EH (cell line): Measurements from ENCODE around the gene PPP1R37.
"Not testable (repeated sequence)": the region's sequence is repeated elsewhere in the genome, so short reads cannot be mapped to it uniquely, and the experiment has no call there.

Experiments used
- DNase-seq: peaks from one replicate; pipeline ENCODE4 v3.0.0-alpha.2; 2015; ENCODE audit warnings: low read depth

The PPP1R37 gene

DNA sequence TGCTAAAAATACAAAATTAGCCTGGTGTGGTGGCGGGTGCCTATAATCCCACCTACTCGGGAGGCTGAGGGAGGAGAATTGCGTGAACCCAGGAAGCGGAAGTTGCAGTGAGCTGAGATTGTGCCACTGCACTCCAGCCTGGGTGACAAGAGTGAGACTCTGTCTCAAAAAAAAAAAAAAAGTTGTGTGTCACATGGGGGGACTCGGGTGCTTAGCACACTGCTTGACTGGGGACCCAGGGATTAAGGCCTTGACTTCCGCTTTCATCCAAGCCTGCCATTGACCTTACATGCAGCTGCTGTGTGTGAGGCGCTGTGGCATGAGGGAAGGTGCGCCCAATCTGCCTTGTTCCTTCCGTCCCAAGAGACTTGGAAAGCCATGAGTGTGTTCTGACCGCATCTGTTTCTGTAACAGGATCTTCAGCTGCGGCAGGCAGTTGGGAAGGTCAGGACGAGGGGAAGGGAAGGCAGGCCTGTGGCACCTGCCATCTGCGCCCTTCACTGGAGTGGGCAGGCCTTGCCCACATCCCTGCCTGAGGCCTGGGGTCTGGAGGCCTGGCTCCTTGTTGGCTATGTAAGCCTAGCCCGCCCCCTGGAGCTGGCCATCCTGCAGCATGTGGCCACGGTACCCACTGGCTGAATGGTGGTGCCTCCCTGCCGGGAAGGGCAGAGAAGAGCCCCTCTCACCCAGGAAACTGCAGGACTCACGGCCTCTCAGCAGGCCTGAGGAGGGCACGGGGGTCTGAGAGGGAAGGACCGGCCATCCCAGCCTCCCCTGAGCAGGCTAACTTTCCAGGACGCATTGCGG, 23.0 kb downstream of the PPP1R37 start:
- DNase-seq = no peak

DNA sequence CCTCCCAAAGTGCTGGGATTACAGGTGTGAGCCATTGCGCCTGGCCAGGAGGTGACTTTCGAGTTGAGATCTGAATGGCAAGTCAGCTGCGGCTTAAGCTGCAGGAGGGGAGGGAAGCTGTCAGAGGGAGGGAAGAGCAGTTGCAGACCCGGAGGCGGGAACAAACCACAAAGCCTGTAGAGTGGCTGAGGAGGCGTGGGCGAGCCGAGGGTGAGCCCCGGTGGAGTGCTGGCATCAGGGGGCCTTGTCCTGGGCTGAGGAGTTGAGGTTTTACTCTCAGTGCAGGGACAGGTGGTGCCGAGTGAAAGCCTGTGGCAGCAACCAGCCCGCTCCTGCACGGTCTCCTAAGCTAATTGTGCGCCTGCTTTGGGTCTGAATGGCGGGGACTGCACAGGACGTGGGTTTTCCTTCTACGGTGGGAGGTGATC, 24.2 kb downstream of the PPP1R37 start:
- no peak for DNase-seq

DNA sequence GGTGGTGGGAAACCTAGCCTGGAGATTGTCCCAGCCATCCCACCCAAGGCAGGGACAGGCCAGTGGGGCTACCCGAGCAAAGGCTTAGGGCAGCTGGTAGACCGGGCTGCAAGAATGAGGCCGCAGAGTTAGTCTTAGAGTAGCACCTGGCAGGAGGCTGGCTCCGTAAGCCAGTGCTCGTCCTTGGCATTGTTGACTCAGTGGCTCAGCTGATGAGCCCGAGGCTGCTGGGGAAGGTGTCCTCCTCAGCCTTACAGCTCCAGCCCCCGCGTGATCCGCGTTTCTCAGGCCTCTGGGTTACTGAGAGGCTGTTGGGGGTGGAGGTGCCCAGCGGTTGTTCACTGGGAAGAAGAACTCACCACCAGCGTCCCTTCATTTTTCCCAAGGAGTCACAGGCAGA, 24.7 kb downstream of the PPP1R37 start:
- no peak for DNase-seq

DNA sequence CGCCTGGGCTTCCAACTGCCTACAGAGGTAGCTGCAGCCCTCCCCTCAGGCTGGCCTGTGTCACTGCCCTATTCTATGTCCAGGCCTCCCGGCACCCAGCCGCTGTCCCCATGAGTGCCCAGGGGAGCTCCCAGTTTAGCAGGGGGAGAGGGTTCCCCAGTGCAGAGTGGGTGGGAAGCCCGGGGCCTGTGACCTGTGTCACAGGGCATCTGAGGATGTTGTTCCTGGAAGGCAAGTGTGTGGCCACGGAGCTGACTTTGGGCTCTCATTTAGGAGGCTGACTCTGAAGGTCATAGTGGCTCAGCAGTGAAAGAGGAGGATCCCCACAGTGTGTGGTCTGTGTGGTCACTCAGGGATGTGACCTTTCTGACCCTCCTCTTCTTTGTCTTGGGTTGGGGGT, 25.1 kb downstream of the PPP1R37 start:
- DNase-seq = no peak

DNA sequence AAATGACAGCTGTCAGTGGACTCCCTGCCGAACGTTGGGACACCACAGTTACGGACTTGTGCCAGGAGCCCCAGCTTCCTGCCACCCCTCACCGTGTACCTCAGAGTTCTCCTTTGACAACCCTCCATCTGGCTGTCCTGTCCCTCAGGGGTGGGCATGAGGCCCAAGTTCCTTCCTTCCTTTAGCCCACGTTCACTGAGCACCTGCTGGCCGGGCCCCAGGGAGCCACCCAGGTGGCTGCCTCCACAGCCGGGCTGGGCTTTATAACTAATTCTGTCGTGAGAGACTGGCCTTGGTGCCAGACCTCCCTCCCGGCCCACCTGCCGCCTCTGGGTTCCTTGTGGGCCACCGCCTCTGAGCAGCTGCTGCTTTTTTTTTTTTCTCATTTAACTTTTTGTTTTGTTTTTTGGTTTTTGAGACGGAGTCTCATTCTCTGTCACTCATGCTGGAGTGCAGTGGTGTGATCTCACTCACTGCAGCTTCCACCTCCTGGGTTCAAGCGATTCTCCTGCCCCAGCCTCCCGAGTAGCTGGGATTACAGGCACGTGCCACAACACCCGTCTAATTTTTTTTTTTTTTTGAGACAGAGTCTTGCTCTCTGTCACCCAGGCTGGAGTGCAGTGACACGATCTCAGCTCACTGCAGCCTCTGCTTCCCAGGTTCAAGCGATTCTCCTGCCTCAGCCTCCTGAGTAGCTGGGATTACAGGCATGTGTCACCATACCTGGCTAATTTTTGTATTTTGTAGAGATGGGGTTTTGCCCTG, 25.8 kb downstream of the PPP1R37 start:
- not testable (repeated sequence) for DNase-seq

DNA sequence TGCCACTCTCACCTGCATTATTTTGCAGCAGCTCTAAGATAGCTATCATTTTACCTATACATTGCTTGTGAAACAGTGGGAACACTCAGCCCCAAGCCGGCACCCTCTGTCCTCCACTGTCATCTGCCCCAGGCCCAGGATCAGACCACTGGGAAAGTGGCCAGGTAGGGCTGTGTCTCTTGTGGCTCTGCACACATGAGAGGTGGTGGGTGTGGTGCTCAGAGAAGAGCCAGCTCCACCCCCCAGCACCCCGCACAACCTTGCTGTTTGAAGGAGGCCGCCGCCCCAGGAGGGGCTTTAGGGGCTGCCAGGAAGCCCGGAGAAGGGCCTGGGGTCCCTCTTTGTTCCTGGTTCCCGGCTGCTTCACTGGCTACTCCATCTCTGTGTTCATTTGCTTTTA, 26.6 kb downstream of the PPP1R37 start:
- no peak for DNase-seq

DNA sequence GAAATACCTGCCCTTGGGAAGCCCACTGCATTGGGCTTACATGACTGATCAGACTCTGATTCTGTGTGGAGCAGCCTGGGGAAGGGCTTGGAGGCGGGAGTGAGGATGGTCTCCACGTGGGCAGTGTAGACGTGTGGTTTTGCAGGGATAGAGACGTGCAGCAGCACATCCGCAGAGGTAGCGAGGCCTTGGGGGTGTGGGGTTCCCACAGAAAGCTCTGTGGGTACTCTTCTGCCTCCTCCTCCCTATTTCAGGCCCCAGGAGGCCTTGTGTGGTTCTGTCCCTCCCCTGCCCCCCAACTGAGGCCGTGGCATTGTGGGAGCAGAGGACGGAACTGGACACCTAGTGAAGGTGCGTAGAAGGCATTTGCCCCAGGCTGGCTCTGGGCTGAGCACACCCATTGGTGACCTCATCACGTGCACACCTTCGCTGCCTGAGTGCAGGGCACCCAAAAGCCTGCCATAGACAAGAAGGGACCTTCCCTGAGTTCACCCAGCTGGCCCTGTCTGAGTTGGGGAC, 28.9 kb downstream of the PPP1R37 start:
- no peak for DNase-seq

DNA sequence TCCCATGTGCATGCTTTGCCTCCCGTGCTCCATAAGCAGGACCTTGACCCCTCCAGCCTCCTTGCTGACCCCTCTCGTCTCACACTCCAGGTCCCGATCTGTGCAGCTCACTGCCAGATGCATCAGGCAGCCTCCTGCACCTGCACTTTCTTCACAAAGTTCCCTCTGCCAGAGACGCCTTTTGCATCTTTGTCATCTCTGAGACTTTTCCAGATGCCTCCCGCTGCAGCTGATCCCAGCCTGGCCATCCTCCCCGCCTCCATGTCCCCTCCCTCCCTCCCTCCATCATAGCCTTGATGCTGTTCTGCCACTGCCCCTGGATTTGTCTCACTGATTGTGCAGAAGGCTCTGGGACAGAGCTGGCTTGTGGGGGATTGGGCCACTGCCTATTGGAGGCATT, 29.9 kb downstream of the PPP1R37 start:
- DNase-seq = no peak

DNA sequence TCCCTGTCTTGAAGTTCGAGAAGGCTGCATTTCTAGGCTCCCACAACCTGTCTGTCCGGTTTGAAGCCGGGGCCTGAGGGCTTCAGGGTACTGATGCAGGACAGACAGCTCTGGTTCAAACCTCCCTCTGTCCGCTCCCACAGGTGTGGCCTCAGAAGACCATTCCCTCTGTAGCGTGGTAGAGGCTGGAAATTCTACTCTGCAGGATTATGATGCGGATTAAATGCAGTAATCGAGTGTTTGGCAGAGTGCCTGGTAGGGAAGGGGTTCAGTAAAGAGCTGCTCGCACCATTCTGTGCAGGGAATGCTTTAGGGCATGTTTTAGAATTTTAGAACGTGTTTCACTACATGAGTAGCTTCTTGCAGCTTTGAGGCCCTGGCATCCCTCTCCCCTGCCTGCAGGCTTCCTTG, 30.5 kb downstream of the PPP1R37 start:
- no peak for DNase-seq

DNA sequence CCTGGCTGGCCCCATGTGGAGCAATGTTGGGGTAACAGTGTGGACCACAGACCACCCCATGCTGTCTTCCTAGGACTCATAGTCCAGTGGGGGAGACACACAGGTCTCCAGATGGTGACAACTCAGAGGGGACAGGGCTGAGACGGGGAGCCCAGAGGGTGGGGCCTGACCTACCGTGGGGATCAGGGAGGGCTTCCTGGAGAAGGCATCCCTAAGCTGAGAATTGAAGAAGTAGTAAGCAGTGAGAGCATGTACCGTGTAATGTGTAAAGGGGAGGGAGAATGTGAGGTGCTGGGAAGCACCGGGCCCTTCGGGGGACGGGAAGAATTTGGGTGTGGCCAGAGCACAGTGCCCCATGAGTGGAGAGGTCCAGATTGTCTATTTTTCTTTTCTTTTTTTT, 31.0 kb downstream of the PPP1R37 start:
- DNase-seq = no peak

DNA sequence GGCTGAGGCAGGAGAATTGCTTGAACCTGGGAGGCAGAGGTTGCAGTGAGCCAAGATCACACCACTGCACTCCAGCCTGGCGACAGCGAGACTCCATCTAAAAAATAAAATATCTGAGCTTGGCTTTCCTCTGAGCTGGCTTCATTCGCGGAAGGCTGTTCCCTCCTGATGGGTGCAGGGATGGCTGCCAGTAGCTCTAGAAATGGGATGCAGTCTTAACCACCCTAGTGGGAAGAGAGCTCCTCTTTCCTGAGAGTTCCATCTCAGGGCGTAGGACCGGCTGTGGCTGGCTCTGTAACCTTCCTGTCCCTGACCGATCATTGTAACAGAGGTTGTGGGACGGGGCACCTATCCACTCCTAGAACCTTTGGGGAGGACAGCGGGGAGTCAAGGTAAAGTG, 32.4 kb downstream of the PPP1R37 start:
- DNase-seq = no peak

DNA sequence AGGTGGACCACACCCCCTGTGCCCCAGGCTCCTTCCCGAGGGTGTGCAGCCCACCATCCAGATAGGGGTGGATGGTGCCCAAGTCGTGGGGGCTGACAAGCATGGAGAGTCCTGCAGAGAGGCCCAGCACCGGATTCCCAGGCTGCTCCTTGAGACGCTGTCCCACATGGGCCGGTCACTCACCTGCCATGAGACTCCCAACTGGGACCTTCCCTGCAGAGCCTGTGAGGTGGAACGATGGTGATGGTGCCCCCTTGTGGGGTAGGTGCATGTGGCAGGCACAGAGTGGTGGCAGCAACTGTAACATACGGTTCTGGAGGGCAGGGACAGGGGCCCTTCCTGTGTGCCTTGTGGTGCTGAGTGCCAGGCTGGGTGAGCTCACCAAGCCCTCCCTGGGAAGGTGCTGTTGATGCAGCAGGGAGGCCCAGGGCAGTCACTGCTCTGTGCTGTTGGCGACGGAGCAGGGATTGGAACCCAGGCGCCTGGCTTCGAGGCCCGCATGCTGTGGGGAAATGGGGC, 33.1 kb downstream of the PPP1R37 start:
- DNase-seq = peak; percentile 64

DNA sequence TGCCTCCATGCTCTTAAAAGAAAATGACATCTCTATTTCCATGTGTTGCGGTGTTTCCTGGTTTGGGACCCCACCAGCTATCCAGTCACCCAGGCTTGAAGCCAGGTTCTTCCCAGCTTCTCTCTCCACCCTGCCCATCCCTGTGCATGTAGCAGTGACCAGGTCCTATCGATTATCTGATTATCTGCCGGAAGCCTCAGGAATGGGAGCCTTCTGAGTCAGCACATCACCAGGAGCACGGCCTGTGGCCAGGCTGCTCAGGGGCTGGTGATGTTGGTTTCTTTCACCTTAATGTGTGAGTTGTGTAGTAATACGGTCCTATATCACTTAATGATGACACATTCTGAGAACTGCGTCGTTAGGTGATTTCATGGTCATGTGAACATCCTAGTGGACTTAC, 33.7 kb downstream of the PPP1R37 start:
- no peak for DNase-seq

DNA sequence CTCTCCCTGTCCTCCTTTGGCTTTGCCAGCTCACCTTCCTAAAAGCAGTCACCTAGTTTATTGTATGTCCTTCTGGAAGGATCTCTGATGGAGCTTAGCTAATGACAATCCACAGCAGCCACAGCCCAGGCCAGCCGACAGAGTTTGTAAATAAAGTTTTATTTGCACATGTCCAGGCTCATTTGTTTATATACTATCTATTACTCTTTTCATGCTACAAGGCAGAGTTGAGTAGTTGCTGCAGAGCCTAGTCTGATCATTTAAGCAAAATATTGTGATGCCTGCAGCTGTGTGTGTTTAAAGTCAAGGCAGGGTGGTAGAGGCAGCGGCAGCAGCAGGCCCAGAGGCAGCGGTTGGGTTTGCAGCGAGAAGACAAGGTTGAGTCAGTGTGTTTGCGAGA, 35.2 kb downstream of the PPP1R37 start:
- no peak for DNase-seq

DNA sequence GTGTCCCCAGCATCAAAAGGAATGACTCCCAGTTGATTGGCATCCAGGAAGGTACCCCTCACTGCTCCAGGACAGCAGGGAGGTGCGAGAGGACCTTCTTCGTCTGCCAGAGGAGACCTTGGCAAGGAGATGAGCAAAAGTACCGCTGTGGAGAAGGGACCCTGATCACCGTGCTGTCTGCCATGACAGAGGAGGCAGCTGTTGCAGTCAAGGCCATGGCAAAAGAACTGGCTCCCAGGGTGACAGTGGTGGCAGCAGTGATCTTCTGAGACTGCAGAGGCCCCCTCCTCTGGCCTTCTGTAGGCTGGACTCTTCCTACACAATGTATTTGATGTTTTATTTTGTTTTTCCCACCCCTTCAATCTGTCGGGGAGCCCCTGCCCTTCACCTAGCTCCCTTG, 35.8 kb downstream of the PPP1R37 start:
- no peak for DNase-seq

DNA sequence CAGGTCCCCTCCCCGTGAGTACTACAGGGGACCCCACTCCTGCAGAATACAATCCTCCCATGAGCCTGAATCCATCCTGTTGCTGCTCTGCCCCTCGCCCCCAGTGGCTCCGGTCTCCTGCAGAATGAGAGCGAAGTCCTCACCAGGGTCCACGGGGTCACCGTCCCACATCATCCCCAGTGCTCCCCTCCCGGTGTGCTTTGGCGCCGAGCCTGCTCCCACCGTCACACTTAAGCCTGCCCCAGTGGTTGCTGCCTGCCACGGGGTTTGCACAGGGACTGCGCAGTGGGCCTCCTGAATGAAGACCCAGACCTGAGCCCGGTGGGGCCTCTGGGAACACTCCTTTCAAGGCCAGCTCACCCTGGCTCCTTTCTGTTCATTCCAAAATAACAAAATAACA, 37.3 kb downstream of the PPP1R37 start:
- no peak for DNase-seq

DNA sequence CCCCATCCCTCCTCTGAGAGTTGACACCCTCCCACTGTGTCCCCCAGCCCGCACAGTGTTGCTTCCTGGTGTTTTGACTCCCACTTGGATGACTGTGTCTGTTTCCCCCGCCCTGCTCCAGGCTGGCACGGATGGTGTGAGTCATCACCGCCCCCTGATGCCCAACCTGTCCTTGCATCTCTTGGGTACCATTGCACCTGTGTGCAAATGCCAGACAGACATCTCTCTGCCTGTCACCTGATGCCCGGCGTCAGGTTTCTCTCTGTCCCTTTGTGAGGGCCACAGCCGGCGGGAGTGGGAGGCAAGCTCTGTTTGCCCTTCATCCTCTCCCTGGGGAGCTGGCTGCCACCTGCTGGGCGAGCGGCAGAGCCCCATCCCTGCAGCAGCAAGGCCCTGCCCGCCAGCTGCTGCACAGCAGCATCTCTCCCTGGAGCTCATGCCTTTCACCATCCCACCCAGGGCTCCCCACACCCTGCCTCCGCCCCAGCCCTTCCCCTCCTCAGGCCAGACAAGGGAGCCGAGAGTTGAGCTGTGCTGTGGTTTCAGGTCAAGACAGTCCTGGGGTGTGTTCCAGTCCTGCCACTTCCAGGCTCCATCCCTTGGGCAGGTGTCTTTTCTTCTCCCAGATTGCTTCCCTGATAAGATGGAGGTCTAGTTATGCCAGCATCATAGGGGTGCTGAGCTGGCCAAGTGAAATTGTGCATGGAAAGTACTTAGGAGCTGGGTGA, 38.1 kb downstream of the PPP1R37 start:
- peak; percentile 28 for DNase-seq

DNA sequence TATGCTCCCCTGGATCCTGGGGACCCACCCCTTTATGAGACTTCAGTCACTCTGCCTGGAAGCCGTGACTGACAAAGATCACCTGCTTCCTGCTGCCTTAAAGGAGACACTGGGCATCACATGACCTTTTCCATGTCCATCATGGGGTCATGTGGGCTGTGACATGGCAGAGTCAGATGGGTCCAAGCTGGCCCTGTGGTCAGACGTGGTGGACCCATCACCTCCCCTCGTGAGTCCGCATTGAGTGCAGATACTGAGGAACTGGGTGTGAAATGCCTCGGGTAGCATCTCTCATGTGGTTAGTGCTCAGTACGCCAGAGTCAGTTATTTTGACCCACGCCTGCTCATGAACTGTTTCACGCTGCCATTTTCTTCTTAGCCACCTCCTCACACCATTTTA, 40.7 kb downstream of the PPP1R37 start:
- no peak for DNase-seq

DNA sequence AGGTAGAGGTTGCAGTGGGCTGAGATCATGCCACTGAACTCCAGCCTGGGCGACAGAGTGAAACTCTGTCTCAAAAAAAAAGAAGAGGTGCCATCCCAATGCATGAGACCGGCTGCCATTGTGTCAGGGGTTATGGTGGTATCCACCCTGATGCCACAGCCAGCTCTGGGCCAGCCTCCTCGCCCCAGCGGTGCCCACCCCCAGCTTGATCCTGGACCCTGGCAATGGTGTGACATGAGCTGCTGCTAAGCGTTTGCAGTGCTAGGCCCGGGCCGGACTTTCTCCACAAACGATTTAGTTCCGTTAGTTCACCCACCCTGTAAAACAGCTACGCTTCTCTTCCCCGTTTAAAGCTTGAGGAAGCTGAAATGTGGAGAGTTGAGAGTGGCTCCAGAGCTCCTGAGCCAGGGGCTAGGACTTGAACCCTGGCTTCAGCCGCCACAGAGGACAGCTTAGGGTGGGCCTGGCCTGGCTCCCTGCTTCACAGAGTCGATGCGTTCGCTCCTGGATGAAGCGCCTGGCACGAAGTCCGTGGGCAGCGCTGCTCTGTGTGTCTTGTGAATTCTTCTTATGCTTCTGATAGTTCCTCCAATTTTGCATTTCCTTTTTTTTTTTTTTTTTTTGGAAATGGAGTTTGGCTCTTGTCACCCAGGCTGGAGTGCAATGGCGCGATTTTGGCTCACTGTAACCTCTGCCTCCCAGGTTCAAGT, 42.4 kb downstream of the PPP1R37 start:
- DNase-seq = no peak

DNA sequence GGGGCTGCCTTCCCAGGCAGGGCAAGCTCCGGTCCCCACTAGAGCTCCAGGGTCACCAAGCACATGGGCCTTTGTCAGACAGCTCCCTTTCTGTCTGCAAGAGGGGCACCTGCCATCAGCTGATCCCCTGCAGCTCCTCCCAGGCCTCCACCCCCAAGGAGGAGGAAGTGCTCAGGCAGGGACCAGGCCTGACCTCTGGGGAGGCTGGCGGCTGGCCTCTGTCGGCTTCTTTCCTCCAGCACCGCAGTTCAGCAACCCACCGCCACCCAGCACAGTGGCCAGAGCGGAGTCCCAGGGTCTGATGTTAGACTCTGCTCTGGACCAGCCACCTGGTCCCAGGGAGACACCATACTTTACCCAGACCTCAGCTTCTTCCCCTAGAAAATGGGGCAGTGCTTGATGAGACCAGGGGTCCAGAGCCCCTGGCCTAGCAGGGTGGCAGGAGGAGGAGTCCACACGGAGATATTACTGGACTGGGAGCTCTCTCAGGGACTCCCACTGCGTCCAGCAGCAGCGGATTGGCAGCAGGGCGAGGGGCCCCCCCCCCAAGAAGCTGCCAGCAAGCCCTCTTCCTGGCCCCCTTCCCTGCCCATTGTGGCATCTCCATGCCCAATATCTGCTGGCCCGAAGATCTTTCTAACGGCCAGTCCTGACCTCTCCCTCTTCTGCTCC, 43.7 kb downstream of the PPP1R37 start:
- no peak for DNase-seq

DNA sequence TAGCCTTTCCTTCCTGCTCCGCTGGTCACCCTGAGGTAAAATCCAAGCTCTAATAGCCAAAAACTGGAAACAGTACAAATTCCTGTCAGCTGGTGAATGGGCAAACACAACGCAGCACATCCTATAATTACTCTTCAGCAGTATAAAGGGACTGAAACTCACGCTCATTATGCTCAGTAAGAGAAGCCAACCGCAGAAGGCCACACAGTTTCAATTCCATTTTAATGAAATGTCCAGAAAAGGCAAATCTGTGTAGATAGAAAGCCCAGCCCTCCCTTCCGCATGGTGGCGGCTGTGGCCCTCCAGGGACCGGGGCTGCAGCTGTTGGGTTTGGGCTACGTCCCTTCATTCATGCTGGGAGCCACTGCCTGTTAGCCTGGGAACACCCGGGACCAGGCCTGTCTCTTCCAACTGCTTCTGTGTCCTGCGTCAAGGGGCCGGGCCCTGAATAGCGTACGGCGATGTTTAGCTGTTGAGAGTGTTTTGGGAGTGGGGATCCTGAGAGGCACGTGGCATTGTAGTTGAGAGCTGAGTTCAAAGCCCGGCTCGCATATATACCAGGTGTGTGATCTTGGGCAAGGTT, 44.3 kb downstream of the PPP1R37 start:
- no peak for DNase-seq
